ENCODE measurements around the gene GATD1.
A peak's percentile ranks its signal among the peaks of the same experiment; 100 is the strongest.

Gene GATD1

DNA sequence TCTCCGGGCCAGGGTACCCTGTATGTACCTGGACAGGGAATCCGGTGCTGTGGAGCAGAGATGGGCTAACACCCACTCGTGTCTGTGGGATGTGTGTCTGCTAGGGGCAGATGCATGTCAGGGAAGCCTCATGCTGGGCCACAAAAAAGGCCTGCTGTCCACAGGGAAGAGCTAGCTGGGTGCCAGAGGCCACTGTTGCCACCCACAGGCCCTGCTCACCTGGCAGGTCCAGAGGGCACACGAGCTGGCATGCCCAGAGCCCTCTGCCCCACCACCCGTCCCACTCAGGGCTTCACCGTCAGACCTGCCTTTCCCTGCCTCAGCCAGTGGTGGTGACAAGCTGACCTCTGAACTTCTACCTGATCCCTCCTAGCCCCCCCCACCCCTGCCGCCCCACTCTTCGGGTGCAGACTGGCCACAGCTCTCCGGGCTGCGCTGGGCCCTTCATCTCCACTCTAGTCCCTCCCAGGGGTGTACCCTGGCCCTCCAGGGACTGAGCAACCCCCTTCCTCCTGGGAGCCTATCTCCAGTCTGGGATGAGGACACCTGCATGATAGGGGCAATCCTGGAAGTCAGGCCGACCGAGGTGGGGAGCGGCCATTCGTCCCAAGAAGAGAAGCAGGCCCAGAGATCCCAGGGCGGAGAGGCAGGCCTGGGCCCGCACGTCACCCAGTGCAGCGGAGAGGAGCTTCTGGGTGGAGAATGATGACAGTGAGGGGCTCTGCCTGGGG, 19.4 kb upstream of the GATD1 start:
- no peak for DNase-seq (ENCODE audit: low read depth in 1 of 2, low spot score in 1 of 2)

DNA sequence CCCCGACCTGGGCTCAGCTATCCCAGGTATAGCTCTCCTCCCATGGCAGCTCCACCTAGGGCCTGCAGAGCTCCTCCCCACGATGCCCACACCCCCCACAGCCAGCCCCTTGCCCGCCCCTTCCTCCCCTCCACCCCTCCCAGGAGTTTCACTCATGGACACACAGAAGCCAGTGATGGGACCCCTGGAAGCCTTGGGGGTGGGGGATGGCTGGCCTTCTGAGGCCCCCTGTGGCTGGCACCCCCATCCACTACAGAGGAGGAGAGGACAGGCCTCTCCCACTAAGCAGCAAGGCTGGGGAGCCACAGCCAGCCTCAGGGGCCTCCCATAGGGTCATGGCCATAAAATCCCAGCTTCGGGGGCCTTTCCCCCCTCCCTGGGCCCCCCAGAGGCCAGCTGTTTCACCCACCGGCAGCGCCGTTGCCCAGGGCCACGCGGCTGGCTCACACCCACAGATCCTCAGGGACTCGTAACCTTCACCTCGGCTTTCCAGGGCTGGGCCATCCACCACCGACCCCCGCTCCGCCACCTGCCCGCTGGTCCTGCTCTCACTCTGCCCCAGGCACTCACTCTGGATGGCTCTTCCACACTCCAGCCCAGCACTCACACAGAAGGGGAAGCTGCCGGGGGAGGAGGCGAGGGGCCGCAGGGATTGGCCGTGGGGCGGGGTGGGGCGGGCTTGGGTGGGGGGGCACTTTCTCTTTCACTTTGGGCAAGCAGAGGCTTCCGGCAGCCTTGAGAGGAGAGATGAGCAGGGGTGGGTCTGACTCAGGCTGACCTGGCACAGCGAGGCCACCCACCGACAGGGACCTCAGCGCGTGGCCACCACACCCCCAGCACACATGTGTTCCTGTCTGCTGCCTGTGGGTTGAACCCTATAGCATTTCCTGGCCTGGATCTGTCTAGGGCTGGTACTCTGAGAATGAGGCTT, 18.6 kb upstream of the GATD1 start:
- peak; percentile 46 to 70 for DNase-seq (ENCODE audit: low read depth in 1 of 2, low spot score in 1 of 2)

DNA sequence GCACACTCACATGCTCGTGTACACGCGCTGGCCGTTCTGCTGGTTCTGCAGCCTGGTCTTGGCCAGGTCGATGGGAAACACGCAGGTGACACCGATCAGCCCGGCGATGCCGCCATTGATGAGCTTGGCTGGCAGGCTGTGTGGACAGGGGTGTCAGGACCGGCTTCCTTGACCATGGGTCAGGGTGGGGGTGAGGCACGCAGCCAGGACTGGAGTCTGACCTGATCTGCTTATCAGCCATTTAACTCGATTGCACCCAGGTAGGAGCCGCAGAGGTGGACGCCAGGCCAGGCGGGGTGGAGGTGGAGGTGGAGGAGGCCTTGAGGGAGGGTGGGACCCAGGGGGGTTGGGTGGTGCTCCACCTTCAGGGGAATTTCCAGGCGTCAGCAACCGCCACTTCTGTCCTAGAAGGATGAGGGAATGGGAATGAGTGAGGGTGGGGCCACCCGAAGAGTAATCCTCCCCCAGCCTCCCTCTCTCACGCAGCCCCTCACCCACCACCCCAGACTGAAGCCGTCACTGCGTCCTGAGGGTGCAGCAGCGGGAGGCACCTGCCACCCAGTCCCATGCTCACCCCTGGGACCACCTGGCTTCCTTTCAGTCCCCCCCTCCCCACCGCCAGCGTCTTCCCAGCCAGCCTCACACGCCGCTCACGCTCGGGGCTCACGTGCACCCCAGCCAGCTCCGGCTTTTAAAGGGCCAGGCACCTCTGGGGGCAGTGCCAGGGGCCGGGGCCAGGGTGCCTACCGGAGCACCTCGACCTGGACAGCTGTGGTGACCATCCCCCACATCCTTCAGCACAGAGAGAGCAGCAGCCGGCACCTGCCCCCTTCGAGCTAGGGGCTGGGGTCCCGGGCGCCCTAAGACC, 17.7 kb upstream of the GATD1 start:
- DNase-seq (ENCODE audit: low read depth in 1 of 2, low spot score in 1 of 2), result no peak

DNA sequence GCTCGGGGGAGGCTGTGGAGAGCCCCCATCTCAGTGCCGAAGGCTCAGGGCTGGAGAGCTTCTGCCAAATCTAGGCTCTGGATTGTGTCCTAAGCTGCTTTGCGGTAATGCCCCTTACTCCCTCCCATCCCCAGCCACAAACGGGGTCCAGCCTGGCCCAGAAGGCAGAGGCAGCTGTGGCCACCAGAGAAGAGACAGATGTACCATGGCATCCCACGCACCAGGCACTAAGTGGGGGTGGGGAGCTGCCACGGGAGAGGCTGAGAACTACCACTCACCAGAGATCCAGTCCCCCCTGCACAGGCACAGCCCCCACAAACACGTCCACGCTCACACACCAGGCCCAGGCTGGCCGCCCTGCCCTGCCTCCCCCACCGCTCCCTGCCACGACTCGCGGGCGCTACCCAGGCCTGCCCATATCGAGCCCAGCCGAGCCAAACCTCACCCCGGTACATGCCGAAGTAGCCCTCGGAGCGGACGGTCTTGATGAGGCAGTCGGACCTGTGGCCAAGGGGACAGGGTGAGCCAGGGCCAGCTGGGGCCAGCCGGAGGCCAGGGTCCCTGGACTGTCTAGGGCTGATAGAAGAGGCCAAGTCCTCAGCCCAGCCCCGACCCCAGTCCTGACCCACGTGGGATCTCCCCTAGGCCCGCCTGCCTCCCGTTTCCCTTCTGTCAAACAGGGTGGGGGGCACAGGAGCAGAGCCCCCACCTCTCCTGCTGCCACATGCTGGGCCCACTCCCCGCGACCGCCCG, 16.9 kb upstream of the GATD1 start:
- no peak for DNase-seq (ENCODE audit: low read depth in 1 of 2, low spot score in 1 of 2)

DNA sequence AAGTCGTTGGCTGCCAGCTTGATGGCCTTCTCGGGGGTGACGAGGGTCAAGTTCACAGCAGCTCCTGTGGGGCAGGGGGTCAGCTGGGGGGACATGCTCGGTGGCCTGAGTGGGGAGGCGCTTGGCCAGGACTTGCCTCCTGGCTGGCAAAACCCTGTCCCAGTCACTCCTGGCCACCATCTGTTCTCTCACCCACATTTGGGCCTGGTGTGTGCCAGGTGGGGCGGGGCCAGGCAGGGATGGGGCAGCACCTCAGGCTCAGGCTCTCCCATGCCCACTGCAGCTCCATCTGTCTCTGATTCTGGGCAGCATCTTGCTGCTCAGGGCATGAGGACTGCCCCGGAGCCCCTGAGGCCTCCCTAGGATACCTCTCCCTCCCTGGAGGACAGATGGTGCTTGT, 16.3 kb upstream of the GATD1 start:
- DNase-seq (ENCODE audit: low read depth in 1 of 2, low spot score in 1 of 2), result no peak

DNA sequence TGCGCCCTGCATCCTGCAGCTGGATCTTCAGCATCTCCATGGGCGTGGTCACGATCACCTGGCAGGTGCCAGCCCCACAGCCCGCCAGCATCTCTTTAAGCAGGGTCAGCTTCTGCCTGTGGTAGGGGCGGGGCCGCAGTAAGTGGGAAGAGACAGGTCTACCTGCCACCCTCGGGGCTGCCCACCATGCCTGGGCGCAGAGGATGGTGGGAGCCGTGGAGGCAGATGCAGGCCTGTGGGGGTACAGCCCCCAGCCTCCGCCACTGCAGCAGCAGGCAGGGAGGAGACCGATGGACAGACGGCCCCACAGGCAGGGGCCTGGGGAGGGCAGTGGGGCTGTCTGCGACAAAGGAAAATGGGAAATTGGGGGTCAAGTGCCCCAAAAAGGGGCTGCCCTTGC, 15.6 kb upstream of the GATD1 start:
- DNase-seq (ENCODE audit: low read depth in 1 of 2, low spot score in 1 of 2), result no peak

DNA sequence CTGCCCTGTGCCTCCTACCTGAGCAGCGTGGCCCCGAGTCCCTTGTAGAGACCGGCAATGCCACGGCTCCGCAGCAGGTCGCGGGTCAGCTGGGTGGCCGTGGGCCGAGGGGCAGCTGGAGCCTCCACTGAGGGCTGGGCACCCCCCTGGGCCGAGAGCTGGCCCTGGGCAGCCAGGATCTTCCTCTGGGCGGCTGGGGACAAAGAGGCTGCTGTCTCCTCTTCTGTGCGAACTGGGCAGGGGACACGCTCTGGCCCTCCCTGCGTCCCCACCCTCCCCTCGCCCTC, 15.2 kb upstream of the GATD1 start:
- no peak for DNase-seq (ENCODE audit: low read depth in 1 of 2, low spot score in 1 of 2)

DNA sequence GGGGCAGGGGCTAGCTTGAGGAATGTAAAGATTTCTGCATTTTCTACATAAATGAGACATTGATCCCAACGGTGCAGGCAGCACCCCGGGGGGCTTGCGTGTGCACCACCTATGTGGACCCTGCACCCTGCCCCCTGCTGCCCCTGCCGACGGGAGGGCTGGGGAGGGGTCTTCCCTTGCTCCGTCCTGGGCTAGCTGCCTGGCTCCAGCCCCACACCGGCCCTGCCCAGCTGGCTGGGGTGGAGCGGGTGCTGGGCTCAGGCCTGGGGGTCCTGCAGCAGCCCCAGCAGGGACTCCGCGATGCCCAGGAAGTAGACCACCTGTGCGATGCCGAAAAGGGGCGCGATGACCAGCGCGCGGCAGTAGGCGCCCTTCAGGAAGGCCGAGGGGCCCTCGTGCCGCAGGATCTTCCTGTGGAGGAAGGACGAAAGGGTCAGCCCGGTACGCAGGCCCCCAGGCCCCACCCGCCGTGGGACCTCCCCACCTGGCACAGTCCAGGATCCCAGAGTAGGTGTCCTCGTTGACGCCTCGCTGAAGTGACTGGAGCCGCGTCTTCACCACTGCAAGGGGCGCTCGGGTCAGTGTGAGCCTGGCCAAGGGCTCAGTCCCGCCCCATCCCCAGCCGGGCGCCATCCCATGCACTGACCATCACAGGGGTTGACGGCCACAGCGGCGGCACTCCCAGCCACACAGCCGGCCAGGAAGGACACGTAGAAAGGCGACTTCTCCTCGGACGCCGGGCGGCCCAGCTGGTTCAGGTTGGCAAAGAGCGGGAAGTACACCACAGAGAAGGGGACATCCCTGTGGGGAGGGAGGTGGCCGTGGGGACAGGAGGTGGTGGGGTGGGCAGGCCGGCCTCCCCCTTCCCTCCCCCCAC, 14.6 kb upstream of the GATD1 start:
- no peak for DNase-seq (ENCODE audit: low read depth in 1 of 2, low spot score in 1 of 2)

DNA sequence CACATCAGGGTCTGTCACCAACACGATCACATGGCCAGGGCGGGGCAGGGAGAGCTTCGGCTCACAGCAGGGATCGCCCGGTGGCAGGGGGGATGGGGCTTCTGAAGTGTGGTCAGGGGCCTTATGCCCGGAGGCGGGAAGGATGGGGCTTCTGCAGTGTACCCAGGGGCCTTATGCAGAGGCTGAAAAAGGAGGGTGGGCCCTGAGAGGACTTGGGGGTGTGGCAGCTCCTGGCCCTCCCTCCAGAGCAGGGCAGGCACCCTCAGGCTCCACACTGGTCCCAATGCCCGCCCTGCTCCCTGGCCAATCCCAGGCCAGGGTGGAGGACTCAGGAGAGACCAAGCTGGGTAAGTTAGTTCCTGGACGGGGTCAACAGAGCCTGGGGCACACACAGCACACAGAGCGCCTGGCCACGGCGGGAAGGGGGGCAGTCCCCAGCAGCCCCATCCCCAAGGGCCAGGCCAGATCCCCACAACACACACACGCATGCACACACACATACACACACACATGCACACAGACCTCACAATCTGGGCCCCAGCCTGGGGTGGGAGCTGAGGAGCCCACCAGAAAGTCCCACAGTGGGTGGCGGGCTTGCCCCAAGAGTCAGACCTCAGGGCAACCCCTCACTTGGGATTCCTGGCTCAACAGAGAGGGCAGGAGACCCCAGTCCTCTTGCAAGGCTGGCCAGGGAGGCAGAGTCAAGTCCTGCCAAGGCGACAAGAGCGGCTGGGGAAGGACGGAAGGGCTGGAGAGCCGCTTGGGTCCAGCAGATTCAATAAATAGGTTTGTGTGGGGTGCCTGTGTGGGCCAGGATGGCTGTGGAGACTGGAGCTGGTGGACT, 13.7 kb upstream of the GATD1 start:
- no peak for DNase-seq (ENCODE audit: low read depth in 1 of 2, low spot score in 1 of 2)

DNA sequence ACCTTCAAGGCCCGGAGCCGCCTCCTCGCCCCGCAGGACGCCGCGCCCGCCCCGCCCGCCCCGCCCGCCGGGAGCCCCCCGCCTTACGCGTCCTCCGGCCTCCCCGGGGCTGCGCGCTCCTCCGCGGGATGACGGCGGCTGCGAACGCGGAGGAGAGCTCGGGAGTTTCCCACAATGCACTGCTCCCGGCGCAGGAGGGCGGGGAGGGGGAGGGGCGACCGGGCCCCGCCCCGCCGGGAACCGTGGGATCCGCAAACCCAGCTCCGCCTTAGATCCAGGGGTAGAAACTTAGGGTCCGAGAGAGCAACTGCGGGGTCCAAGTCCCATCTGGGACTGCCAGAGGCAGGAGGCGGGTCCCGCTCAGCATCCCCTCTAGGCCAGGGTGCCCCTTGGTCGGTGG, 12.7 kb upstream of the GATD1 start, which contains the start of gene CEND1:
Gene CEND1 (minus strand): TSS at position 148 of the 400 bp plus-strand sequence. CDS start 1,514 bp downstream, outside the sequence.
- DNase-seq (ENCODE audit: low read depth in 1 of 2, low spot score in 1 of 2), result peak in 1 of 2 donors; percentile 40

DNA sequence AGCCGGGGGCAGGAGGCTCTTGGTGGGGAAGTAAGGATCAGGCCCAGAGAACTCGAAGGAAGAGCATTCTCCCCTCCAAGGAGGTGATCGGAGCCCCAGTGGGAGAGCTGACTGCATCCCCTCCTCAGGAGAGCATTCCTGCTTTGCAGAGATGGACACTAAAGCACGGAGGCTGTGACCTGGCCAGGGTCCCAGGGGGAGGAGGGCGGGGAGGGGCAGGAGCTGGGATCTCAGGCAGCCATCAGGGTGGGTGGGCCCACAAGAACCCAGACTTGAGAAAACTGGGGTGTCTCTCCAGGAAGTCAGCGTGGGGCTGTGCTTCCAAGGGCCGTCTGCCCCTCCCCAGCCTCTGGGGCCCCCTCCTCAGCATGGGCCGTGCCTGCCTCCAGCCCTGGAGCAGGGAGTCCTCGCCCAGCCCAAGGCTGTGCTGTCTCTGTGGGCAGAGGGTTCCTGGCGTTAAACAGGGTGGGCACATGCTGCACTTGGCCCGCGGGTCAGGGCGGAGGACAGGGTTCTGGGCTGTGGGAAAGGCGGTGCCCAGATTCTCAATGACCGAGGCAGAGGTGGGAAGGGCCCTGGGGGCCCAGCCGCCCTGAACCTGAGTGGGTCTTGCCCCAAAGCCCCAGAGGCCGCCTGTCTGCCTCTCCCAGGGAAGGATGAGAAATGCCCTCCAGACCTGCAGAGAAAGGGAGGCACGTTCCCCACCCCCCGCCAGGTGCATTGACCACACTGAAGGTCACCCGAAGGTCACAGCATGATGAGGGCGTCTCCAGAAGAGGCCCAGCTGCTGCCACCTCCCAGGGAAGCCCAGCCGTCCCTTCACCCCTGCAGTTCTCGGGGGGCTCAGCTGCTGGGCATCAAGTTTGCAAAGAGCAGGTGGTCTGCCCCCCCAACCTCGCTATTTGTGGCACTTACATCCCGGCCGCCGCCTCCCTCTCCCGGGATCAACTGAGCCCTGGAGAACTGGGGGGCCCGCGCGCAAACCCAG, 12.0 kb upstream of the GATD1 start:
- DNase-seq (ENCODE audit: low read depth in 1 of 2, low spot score in 1 of 2), result no peak

DNA sequence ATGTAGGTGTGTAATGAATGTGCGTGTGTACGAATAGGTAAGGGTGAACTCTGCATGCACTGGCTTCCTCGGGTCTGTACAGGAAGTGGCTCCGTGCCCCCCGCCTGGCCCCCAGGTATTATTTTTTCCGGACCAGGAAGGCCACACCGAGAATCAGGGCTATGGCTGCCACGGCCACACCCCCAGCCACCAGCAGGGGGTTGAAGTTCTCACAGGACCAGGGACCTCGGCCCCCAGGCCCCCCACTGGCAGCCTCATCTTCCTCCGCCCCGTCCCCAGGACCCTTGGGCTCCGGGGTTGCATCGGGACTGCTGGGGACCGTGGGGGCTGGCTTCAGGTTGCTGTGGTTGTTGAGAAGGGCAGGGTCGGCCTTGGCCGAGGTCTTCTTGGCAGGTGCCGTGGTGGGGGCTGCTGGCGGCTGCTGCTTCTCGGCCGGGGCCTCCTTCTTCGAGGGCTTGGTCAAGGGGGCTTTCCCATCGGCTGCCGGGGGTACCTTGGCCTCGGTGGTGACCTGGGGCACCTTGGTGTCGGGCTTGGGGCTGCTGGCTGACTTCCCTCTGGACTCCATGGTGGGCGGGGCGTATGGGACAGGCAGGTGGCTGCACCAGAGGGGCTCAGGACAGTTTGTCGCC, 10.8 kb upstream of the GATD1 start:
- DNase-seq (ENCODE audit: low read depth in 1 of 2, low spot score in 1 of 2), result no peak

DNA sequence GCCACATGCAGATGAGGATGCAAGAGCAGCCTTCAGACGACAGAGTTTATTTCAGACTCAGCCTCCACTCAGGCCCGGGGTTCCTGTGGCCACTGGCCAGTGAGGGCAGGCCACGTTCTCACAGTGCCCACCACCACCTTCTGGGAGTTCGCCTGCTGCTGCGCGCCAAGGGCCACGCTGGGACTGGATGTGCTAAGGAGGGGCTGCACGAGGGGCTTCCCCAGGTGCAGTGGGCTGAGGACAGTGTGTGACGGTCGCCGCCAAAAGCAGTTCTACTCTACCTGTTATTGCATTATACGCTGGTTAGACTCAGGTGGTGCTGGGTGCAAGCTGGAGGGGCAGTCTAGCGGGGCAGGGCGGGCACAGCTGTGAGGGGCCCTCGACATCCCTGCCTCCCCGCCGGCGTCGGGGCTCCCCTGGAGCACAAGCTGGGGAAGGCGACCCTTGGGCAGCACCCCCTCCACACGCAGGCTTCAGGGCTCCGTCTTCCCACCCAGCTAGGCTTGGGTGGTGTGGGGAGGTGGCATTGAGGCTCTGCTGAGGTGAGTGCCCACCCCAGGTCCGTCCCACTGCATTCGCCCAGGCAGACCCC, 9.9 kb upstream of the GATD1 start:
- no peak for DNase-seq (ENCODE audit: low read depth in 1 of 2, low spot score in 1 of 2)

DNA sequence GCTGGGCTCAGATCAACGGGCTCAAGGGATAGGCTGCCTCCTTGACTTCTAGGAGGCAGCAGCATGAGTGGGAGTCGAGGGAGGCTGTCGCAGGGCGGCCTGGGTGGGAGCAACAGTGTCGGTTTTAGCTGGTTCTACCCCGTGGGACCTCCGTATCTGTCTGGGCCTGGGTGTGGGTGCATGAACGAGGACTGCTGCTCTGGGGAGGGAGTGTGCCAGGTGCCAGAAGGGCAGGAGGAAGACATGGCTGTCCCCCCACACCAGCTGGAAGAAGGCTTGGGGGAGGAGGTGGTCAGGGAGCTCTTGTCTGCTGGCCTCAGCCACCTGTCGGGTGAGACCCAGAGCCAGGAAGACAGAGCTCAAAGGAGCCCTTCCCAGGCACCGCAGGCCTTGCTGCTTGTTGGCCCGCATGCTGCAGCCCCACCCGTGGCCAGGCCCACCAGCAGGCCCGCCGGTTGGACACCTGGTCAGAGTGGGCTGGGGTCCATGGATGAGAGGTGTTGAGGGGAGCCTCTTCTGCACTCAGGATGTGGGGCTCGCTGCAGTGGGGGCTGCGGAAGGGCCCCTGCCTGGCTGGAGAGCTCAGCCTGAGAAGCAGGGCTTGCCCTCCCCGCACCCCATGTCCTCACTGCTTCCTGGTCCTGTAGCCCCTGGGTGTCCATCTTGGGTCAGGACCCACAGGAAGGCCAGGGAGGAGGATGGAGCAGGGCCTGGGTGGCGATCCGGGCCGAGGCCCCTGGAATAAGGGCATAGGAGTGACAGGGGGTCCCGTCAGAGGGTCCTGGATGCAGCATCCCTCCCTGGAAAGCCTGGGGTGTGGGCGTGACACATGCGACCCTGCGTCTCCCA, 9.2 kb upstream of the GATD1 start:
- DNase-seq (ENCODE audit: low read depth in 1 of 2, low spot score in 1 of 2), result no peak

DNA sequence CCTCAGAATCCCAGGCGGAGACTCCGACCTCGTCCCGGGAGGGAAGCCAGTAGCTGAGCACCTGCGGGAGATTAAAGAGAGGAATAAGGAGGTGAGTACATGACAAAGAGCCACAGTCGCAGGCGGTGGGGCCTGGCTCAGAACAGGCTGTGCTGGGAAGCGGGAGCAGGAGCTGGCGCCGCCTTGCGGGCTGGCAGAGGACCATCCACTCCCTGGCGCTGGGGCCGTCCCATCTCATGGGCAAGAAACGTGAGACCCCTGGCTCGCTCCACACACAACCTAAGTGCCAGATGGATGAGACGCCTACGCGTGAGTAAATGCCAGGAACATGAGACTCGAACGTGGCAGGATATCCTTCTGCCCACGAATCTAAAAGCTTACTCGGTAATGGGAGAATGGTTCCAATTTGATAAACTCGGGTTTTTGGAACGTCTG, 6.3 kb upstream of the GATD1 start:
- DNase-seq (ENCODE audit: low read depth in 1 of 2, low spot score in 1 of 2), result no peak

Data from stimulated activated CD4-positive, alpha-beta T cell treated with anti-CD3 and anti-CD28 coated beads, Interleukin-15, amount 100 ng/mL, for 1 hour (primary cell).